ENCODE measurements around the gene EVA1A.

The EVA1A gene

GRCh38 chr2:75587954-75588587, 27.3 kb upstream of the EVA1A start:
- WGBS = 62% methylated on average over 4 of the region's 5 CpGs
- Histone ChIP-seq H2AK5ac (ENCODE audit: low read length, severe bottlenecking) (no peak overlapping the region), H4K8ac (ENCODE audit: low read length) (no peak overlapping the region), H3K9ac (ENCODE audit: low read length) (no peak overlapping the region), H2BK12ac (ENCODE audit: low read length in 2 of 2) (no peak overlapping the region), H3K36me3 (ENCODE audit: control insufficient read depth in 1 of 2, insufficient read depth in 2 of 2, low read depth in 1 of 2, low read length in 2 of 2) (no peaks in the 10 kb centered on the region), H3K4ac (ENCODE audit: low read depth in 1 of 2, low read length in 2 of 2) (no peak overlapping the region), H3K27me3 (ENCODE audit: control insufficient read depth in 1 of 2, insufficient read depth in 1 of 2, low read length in 2 of 2) (no peaks in the 10 kb centered on the region), H4K91ac (ENCODE audit: low read length) (no peak overlapping the region), H2BK120ac (ENCODE audit: low read depth, low read length) (no peak overlapping the region), H3K79me1 (replicated peaks; ENCODE audit: low read length, poor library complexity, severe bottlenecking) (no peaks in the 10 kb centered on the region), H3K4me1 (ENCODE audit: control insufficient read depth, insufficient read depth, low read depth, low read length) (peaks cover 2% of the 10 kb centered on the region), H3K27ac (ENCODE audit: low read length, poor library complexity, severe bottlenecking) (peak overlapping the region; percentile 79), H3K4me2 (ENCODE audit: low read length, poor library complexity, severe bottlenecking) (no peak overlapping the region), H2BK15ac (ENCODE audit: low read depth, poor library complexity, severe bottlenecking) (no peak overlapping the region), H2AFZ (ENCODE audit: low read depth, low read length) (no peak overlapping the region), H3K4me3 (ENCODE audit: insufficient read depth in 1 of 2, low read depth in 1 of 2, low read length in 2 of 2) (no peak overlapping the region), H3K23ac (ENCODE audit: low read length in 2 of 2) (no peak overlapping the region), H3K18ac (ENCODE audit: low read depth in 1 of 2, low read length in 2 of 2) (no peak overlapping the region), H3K14ac (ENCODE audit: low read length in 2 of 2) (no peak overlapping the region), H2BK5ac (ENCODE audit: low read depth, low read length, poor library complexity, severe bottlenecking) (no peak overlapping the region), H3K9me3 (ENCODE audit: control insufficient read depth, low read length) (no peaks in the 10 kb centered on the region)
- peak; percentile 51 for DNase-seq

- Histone ChIP-seq H2AFZ (ENCODE audit: low read depth, low read length) (no peak overlapping the region), H3K4me1 (ENCODE audit: control insufficient read depth, insufficient read depth, low read depth, low read length) (peaks cover 2% of the 10 kb centered on the region), H3K9ac (ENCODE audit: low read length) (no peak overlapping the region), H2AK5ac (ENCODE audit: low read length, severe bottlenecking) (no peak overlapping the region), H2BK12ac (ENCODE audit: low read length in 2 of 2) (no peak overlapping the region), H3K4me2 (ENCODE audit: low read length, poor library complexity, severe bottlenecking) (no peak overlapping the region), H2BK5ac (ENCODE audit: low read depth, low read length, poor library complexity, severe bottlenecking) (no peak overlapping the region), H3K23ac (ENCODE audit: low read length in 2 of 2) (no peak overlapping the region), H3K4me3 (ENCODE audit: insufficient read depth in 1 of 2, low read depth in 1 of 2, low read length in 2 of 2) (no peak overlapping the region), H3K9me3 (ENCODE audit: control insufficient read depth, low read length) (no peaks in the 10 kb centered on the region), H4K91ac (ENCODE audit: low read length) (no peak overlapping the region), H3K18ac (ENCODE audit: low read depth in 1 of 2, low read length in 2 of 2) (no peak overlapping the region), H3K36me3 (ENCODE audit: control insufficient read depth in 1 of 2, insufficient read depth in 2 of 2, low read depth in 1 of 2, low read length in 2 of 2) (no peaks in the 10 kb centered on the region), H3K4ac (ENCODE audit: low read depth in 1 of 2, low read length in 2 of 2) (no peak overlapping the region), H2BK120ac (ENCODE audit: low read depth, low read length) (no peak overlapping the region), H3K79me1 (replicated peaks; ENCODE audit: low read length, poor library complexity, severe bottlenecking) (no peaks in the 10 kb centered on the region), H3K27ac (ENCODE audit: low read length, poor library complexity, severe bottlenecking) (no peak overlapping the region), H3K27me3 (ENCODE audit: control insufficient read depth in 1 of 2, insufficient read depth in 1 of 2, low read length in 2 of 2) (no peaks in the 10 kb centered on the region), H3K14ac (ENCODE audit: low read length in 2 of 2) (no peak overlapping the region), H2BK15ac (ENCODE audit: low read depth, poor library complexity, severe bottlenecking) (no peak overlapping the region), H4K8ac (ENCODE audit: low read length) (no peak overlapping the region)
- no peak for DNase-seq
- WGBS = 89% methylated on average over 2 of the region's 2 CpGs
Measured at GRCh38 chr2:75586971-75587370, 26.2 kb upstream of the EVA1A start.

GRCh38 chr2:75582840-75583239, 22.1 kb upstream of the EVA1A start:
- H3K14ac ChIP-seq (ENCODE audit: low read length in 2 of 2) = no peak overlapping the region
- no peak overlapping the region for H3K4me3 ChIP-seq (ENCODE audit: insufficient read depth in 1 of 2, low read depth in 1 of 2, low read length in 2 of 2)
- no peaks in the 10 kb centered on the region for H3K9me3 ChIP-seq (ENCODE audit: control insufficient read depth, low read length)
- no peaks in the 10 kb centered on the region for H3K36me3 ChIP-seq (ENCODE audit: control insufficient read depth in 1 of 2, insufficient read depth in 2 of 2, low read depth in 1 of 2, low read length in 2 of 2)
- H3K27ac ChIP-seq (ENCODE audit: low read length, poor library complexity, severe bottlenecking) = no peak overlapping the region
- no peak overlapping the region for H2AFZ ChIP-seq (ENCODE audit: low read depth, low read length)
- H2BK15ac ChIP-seq (ENCODE audit: low read depth, poor library complexity, severe bottlenecking) = no peak overlapping the region
- no peak overlapping the region for H2BK12ac ChIP-seq (ENCODE audit: low read length in 2 of 2)
- no peak overlapping the region for H2BK120ac ChIP-seq (ENCODE audit: low read depth, low read length)
- H4K8ac ChIP-seq (ENCODE audit: low read length) = no peak overlapping the region
- no peak for DNase-seq
- H3K27me3 ChIP-seq (ENCODE audit: control insufficient read depth in 1 of 2, insufficient read depth in 1 of 2, low read length in 2 of 2) = no peaks in the 10 kb centered on the region
- no peak overlapping the region for H2BK5ac ChIP-seq (ENCODE audit: low read depth, low read length, poor library complexity, severe bottlenecking)
- no peak overlapping the region for H3K4me2 ChIP-seq (ENCODE audit: low read length, poor library complexity, severe bottlenecking)
- no peak overlapping the region for H3K23ac ChIP-seq (ENCODE audit: low read length in 2 of 2)
- no peak overlapping the region for H3K18ac ChIP-seq (ENCODE audit: low read depth in 1 of 2, low read length in 2 of 2)
- H3K4ac ChIP-seq (ENCODE audit: low read depth in 1 of 2, low read length in 2 of 2) = no peak overlapping the region
- H2AK5ac ChIP-seq (ENCODE audit: low read length, severe bottlenecking) = no peak overlapping the region
- H3K79me1 ChIP-seq (replicated peaks; ENCODE audit: low read length, poor library complexity, severe bottlenecking) = peaks cover 2% of the 10 kb centered on the region
- no peaks in the 10 kb centered on the region for H3K4me1 ChIP-seq (ENCODE audit: control insufficient read depth, insufficient read depth, low read depth, low read length)
- no peak overlapping the region for H4K91ac ChIP-seq (ENCODE audit: low read length)
- no CpG with 5 or more reads among the region's 1 CpG for WGBS
- no peak overlapping the region for H3K9ac ChIP-seq (ENCODE audit: low read length)

- no peaks in the 10 kb centered on the region for H3K27me3 ChIP-seq (ENCODE audit: control insufficient read depth in 1 of 2, insufficient read depth in 1 of 2, low read length in 2 of 2)
- no peak overlapping the region for H3K4ac ChIP-seq (ENCODE audit: low read depth in 1 of 2, low read length in 2 of 2)
- no peak overlapping the region for H3K27ac ChIP-seq (ENCODE audit: low read length, poor library complexity, severe bottlenecking)
- no peak overlapping the region for H3K14ac ChIP-seq (ENCODE audit: low read length in 2 of 2)
- H3K9ac ChIP-seq (ENCODE audit: low read length) = no peak overlapping the region
- H3K18ac ChIP-seq (ENCODE audit: low read depth in 1 of 2, low read length in 2 of 2) = no peak overlapping the region
- H3K9me3 ChIP-seq (ENCODE audit: control insufficient read depth, low read length) = no peaks in the 10 kb centered on the region
- H4K8ac ChIP-seq (ENCODE audit: low read length) = no peak overlapping the region
- H3K79me1 ChIP-seq (replicated peaks; ENCODE audit: low read length, poor library complexity, severe bottlenecking) = peaks cover 2% of the 10 kb centered on the region
- H2BK5ac ChIP-seq (ENCODE audit: low read depth, low read length, poor library complexity, severe bottlenecking) = no peak overlapping the region
- WGBS = no CpG with 5 or more reads among the region's 1 CpG
- H2BK12ac ChIP-seq (ENCODE audit: low read length in 2 of 2) = no peak overlapping the region
- H2AK5ac ChIP-seq (ENCODE audit: low read length, severe bottlenecking) = no peak overlapping the region
- H2BK120ac ChIP-seq (ENCODE audit: low read depth, low read length) = no peak overlapping the region
- H2AFZ ChIP-seq (ENCODE audit: low read depth, low read length) = no peak overlapping the region
- H3K4me3 ChIP-seq (ENCODE audit: insufficient read depth in 1 of 2, low read depth in 1 of 2, low read length in 2 of 2) = no peak overlapping the region
- H3K36me3 ChIP-seq (ENCODE audit: control insufficient read depth in 1 of 2, insufficient read depth in 2 of 2, low read depth in 1 of 2, low read length in 2 of 2) = no peaks in the 10 kb centered on the region
- H2BK15ac ChIP-seq (ENCODE audit: low read depth, poor library complexity, severe bottlenecking) = no peak overlapping the region
- H3K4me2 ChIP-seq (ENCODE audit: low read length, poor library complexity, severe bottlenecking) = no peak overlapping the region
- H3K4me1 ChIP-seq (ENCODE audit: control insufficient read depth, insufficient read depth, low read depth, low read length) = no peaks in the 10 kb centered on the region
- DNase-seq = no peak
- H4K91ac ChIP-seq (ENCODE audit: low read length) = no peak overlapping the region
- no peak overlapping the region for H3K23ac ChIP-seq (ENCODE audit: low read length in 2 of 2)
Measured at GRCh38 chr2:75580606-75581005, 19.9 kb upstream of the EVA1A start.
